GM23338 (cell line): ENCODE data around the gene SDR39U1. TPM values are rescaled to one million over a fixed set of nuclear protein-coding genes. Genes with fewer than 3 reads are reported as not detected.
A peak's percentile ranks its signal among the peaks of the same experiment; 100 is the strongest.

ENCODE experiments used
- ATAC-seq: fragments of 200-7000 bp; cut with Tn5 transposase; 3 replicates; pipeline ENCODE4 v1.9.1; 2020
- DNase-seq: peaks from one replicate; pipeline ENCODE4 v3.0.0-alpha.2; 2015; ENCODE audit warnings: low spot score
- H2AFZ ChIP-seq: fragments of 200-600 bp; sonication (generic); 2 replicates; pipeline ENCODE4 v1.8.0; 2016; ENCODE audit warnings: antibody characterized with exemption, mild to moderate bottlenecking, moderate library complexity
- H3F3A ChIP-seq: fragments of 200-600 bp; sonication (generic); replicated peaks from 2 replicates; pipeline ENCODE4 v1.8.0; 2017; ENCODE audit warnings: antibody characterized with exemption, mixed run types, low read depth
- H3K27ac ChIP-seq: fragments of 200-600 bp; sonication (generic); 2 replicates; pipeline ENCODE4 v1.6.1; 2016; ENCODE audit warnings: low read depth
- H3K27me3 ChIP-seq: fragments of 200-600 bp; sonication (generic); 2 replicates; pipeline ENCODE4 v1.8.0; 2016; ENCODE audit warnings: mild to moderate bottlenecking, mixed run types, moderate library complexity; ENCODE audit not compliant: insufficient read depth
- H3K36me3 ChIP-seq: fragments of 200-600 bp; sonication (generic); 2 replicates; pipeline ENCODE4 v1.8.0; 2016; ENCODE audit warnings: mild to moderate bottlenecking; ENCODE audit not compliant: insufficient read depth
- H3K4me1 ChIP-seq: fragments of 200-600 bp; sonication (generic); 2 replicates; pipeline ENCODE4 v1.8.0; 2016; ENCODE audit warnings: mild to moderate bottlenecking, moderate library complexity; ENCODE audit not compliant: insufficient read depth
- H3K4me2 ChIP-seq: fragments of 200-600 bp; sonication (generic); 2 replicates; pipeline ENCODE4 v1.7.1; 2017; ENCODE audit warnings: mixed run types
- H3K4me3 ChIP-seq: fragments of 200-600 bp; sonication (generic); 2 replicates; pipeline ENCODE4 v1.6.1; 2016; ENCODE audit warnings: mixed run types
- H3K79me2 ChIP-seq: fragments of 200-600 bp; sonication (generic); replicated peaks from 2 replicates; pipeline ENCODE4 v1.8.0; 2017; ENCODE audit warnings: mild to moderate bottlenecking; ENCODE audit not compliant: insufficient read depth
- H3K9me2 ChIP-seq: fragments of 200-600 bp; sonication (generic); 2 replicates; pipeline ENCODE4 v1.8.0; 2017; ENCODE audit not compliant: insufficient read depth
- H4K20me1 ChIP-seq: fragments of 200-600 bp; sonication (generic); replicated peaks from 2 replicates; pipeline ENCODE4 v1.8.0; 2017; ENCODE audit warnings: mild to moderate bottlenecking; ENCODE audit not compliant: insufficient read depth
- H3K27ac Mint-ChIP-seq: 2 replicates; pipeline ENCODE4 v1.8.0; 2020; ENCODE audit warnings: inconsistent platforms, mild to moderate bottlenecking, moderate library complexity, mixed read lengths
- H3K27me3 Mint-ChIP-seq: 3 replicates; pipeline ENCODE4 v1.8.0; 2022; ENCODE audit warnings: low read depth, mild to moderate bottlenecking, moderate library complexity, mixed read lengths, inconsistent platforms; ENCODE audit not compliant: insufficient read depth, poor library complexity
- H3K36me3 Mint-ChIP-seq: 3 replicates; pipeline ENCODE4 v1.8.0; 2021; ENCODE audit warnings: low read depth, mild to moderate bottlenecking, inconsistent platforms, moderate library complexity, mixed read lengths
- H3K4me1 Mint-ChIP-seq: 3 replicates; pipeline ENCODE4 v1.8.0; 2020; ENCODE audit warnings: mild to moderate bottlenecking, inconsistent platforms, mixed read lengths
- H3K4me3 Mint-ChIP-seq: 3 replicates; pipeline ENCODE4 v1.8.0; 2021; ENCODE audit warnings: moderate library complexity, mild to moderate bottlenecking, inconsistent platforms, mixed read lengths
- H3K9me3 Mint-ChIP-seq: 3 replicates; pipeline ENCODE4 v1.8.0; 2020; ENCODE audit warnings: moderate library complexity, mild to moderate bottlenecking, inconsistent platforms, mixed read lengths
- CREB1 ChIP-seq: fragments of 250-450 bp; sonication (Bioruptor Pico); IDR thresholded peaks from 2 replicates; pipeline ENCODE4 v1.5.0; 2020; ENCODE audit warnings: low read depth, mild to moderate bottlenecking, moderate library complexity
- CTCF ChIP-seq, 2 experiments: fragments of 200-600 bp in 1 of 2; sonication (generic) in 1 of 2; conservative IDR thresholded peaks; 2 replicates each; pipeline versions ENCODE4 v1.5.1 to v1.6.1; 2016 to 2017; ENCODE audit warnings: antibody characterized with exemption in 2 of 2, low read depth in 2 of 2, mild to moderate bottlenecking in 2 of 2, moderate library complexity in 1 of 2
- ETS1 ChIP-seq: IDR thresholded peaks from 2 replicates; pipeline ENCODE4 v1.6.1; 2016; ENCODE audit warnings: antibody characterized with exemption
- EZH2 ChIP-seq: fragments of 200-600 bp; sonication (generic); IDR thresholded peaks from one replicate; pipeline ENCODE4 v1.8.0; 2017; ENCODE audit warnings: antibody characterized with exemption, mild to moderate bottlenecking, low read depth; ENCODE audit not compliant: unreplicated experiment
- EZH2phosphoT487 ChIP-seq: fragments of 200-600 bp; sonication (generic); IDR thresholded peaks from one replicate; pipeline ENCODE4 v1.8.1; 2018; ENCODE audit warnings: antibody characterized with exemption; ENCODE audit not compliant: unreplicated experiment
- JUNB ChIP-seq: IDR thresholded peaks from one replicate; pipeline ENCODE4 v1.6.1; 2016; ENCODE audit warnings: antibody characterized with exemption; ENCODE audit not compliant: unreplicated experiment
- NANOG ChIP-seq: IDR thresholded peaks from 2 replicates; pipeline ENCODE4 v1.6.1; 2016; ENCODE audit warnings: antibody characterized with exemption, borderline replicate concordance
- REST ChIP-seq: IDR thresholded peaks from one replicate; pipeline ENCODE4 v1.6.1; 2018; ENCODE audit warnings: antibody characterized with exemption; ENCODE audit not compliant: unreplicated experiment
- STAT1 ChIP-seq: IDR thresholded peaks from one replicate; pipeline ENCODE4 v1.6.1; 2016; ENCODE audit warnings: antibody characterized with exemption; ENCODE audit not compliant: unreplicated experiment
- ZNF114 ChIP-seq: fragments of 250-450 bp; sonication (Bioruptor Pico); IDR thresholded peaks from 2 replicates; pipeline ENCODE4 v1.5.0; 2020; ENCODE audit warnings: mild to moderate bottlenecking, moderate library complexity
- ZNF331 ChIP-seq: fragments of 250-450 bp; sonication (Bioruptor Pico); IDR thresholded peaks from 2 replicates; pipeline ENCODE4 v1.5.0; 2020; ENCODE audit warnings: low read depth, mild to moderate bottlenecking, moderate library complexity
- polyA plus RNA-seq: library from polyadenylated mRNA; unstranded; fragments of >200 nt; fragmentation: Nextera tagmentation; extraction: Ambion mirVana; gene quantifications from 2 replicates; pipeline ENCODE4 v1.2.1, GENCODE V29; 2016
- total RNA-seq: library from RNA; depleted of rRNA; stranded (reverse); fragments of >200 nt; shearing (Covaris generic); gene quantifications from 2 replicates; pipeline ENCODE4 v1.2.3, GENCODE V29; 2014

Gene SDR39U1
- total and polyA plus RNA-seq, 2 experiments from 2014 or later = 22.9 to 66.5 TPM

GRCh38 chr14:24431569-24432258 lies 10.9 kb downstream of the SDR39U1 start (continued):
- TF ChIP-seq CTCF (conservative IDR thresholded peaks at IDR 0.05; ENCODE audit: low read depth in 2 of 2) = peak; percentile 97 to 99
- TF ChIP-seq JUNB = no peak
- TF ChIP-seq CREB1 (CRISPR knock-in tag) = 0 out of 2 replicates have a peak, but pooled peaks have one; percentile 20

GRCh38 chr14:24430682-24431568 lies 11.7 kb downstream of the SDR39U1 start:
- Histone ChIP-seq H3F3A (peaks cover 11% of the 10 kb centered on the region), H3K27ac (0 out of 2 replicates have a peak overlapping the region, but pooled peaks have one; percentile 59), H3K4me1 (peaks cover 19% of the 10 kb centered on the region), H4K20me1 (no peaks in the 10 kb centered on the region), H3K79me2 (no peaks in the 10 kb centered on the region), H2AFZ (peak overlapping the region; percentile 72), H3K9me2 (no peaks in the 10 kb centered on the region), H3K4me2 (peak overlapping the region; percentile 96), H3K4me3 (peak overlapping the region; percentile 85), H3K27me3 (peaks cover 26% of the 10 kb centered on the region), H3K36me3 (no peaks in the 10 kb centered on the region)
- peak; percentile 56 for DNase-seq
- H3K9me3 Mint-ChIP-seq = no peaks in the 10 kb centered on the region
- peak overlapping the region; percentile 83 for H3K4me3 Mint-ChIP-seq
- ATAC-seq = peak; percentile 26
- H3K27me3 Mint-ChIP-seq = peaks cover 22% of the 10 kb centered on the region
- H3K27ac Mint-ChIP-seq = no peak overlapping the region
- peaks cover 6% of the 10 kb centered on the region; the same call in 2 of the 3 replicates for H3K36me3 Mint-ChIP-seq
- H3K4me1 Mint-ChIP-seq = peaks cover 25% of the 10 kb centered on the region
- TF ChIP-seq ZNF114 (CRISPR knock-in tag) (no peak), STAT1 (no peak), EZH2phosphoT487 (no peak), NANOG (no peak), CREB1 (CRISPR knock-in tag) (no peak), ZNF331 (CRISPR knock-in tag) (no peak), EZH2 (no peak), ETS1 (no peak), CTCF (conservative IDR thresholded peaks at IDR 0.05; ENCODE audit: low read depth in 2 of 2) (no peak), REST (no peak)
